ENCODE measurements around the gene CCNL1. TPM values are rescaled to one million over a fixed set of nuclear protein-coding genes. Genes with fewer than 3 reads are reported as not detected.

Gene CCNL1
- total RNA-seq, 2 experiments from 2014 or later: 117 to 124 TPM

DNA sequence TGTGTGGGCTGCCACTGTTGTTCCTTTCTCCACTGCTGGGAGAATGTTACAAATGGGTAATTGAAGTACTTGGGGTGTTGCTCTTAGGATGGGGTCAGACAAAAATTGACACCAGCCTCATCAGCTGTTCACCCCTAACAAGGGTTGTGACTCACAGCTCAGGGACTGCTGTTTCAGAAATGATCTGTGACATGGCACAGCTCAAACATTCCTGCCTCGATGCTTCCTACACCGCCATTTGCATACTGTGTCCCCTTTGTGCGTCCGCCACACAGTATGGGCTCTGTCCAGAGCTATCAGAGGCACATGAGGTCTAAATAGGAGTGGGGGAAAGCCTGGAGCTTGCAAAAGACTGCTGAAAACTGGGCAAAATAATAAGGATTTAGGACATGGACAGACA is 43.9 kb downstream of the CCNL1 start:
- CTCF ChIA-PET: interaction anchor here (1.2 to 1.8 kb wide), 2 partner anchors 10 to 27 kb away, joined by 3 to 6 read pairs; no protein-coding TSS in a partner anchor
- POLR2A ChIA-PET: no interaction called here

GRCh38 chr3:157115069-157116006 is 44.6 kb downstream of the CCNL1 start:
- CTCF ChIA-PET: interaction anchor here (1.2 to 1.8 kb wide), 2 partner anchors 10 to 26 kb away, joined by 3 to 6 read pairs; no protein-coding TSS in a partner anchor
- POLR2A ChIA-PET: no interaction called here

GRCh38 chr3:157113832-157114505 is 46.0 kb downstream of the CCNL1 start:
- ChIA-PET POLR2A (no interaction called here), CTCF (interaction anchor here (1.9 kb wide), 1 partner anchor 9 kb away, joined by 5 read pairs; no protein-coding TSS in a partner anchor)

GRCh38 chr3:157112536-157112935 is 47.4 kb downstream of the CCNL1 start:
- POLR2A ChIA-PET: interaction anchor here (1.3 kb wide), 1 partner anchor 23 kb away, joined by 3 read pairs; no protein-coding TSS in a partner anchor
- CTCF ChIA-PET: interaction anchor here (0.9 to 1.9 kb wide), 3 partner anchors 9 to 15 kb away, joined by 3 to 5 read pairs (median 3); no protein-coding TSS in a partner anchor

DNA sequence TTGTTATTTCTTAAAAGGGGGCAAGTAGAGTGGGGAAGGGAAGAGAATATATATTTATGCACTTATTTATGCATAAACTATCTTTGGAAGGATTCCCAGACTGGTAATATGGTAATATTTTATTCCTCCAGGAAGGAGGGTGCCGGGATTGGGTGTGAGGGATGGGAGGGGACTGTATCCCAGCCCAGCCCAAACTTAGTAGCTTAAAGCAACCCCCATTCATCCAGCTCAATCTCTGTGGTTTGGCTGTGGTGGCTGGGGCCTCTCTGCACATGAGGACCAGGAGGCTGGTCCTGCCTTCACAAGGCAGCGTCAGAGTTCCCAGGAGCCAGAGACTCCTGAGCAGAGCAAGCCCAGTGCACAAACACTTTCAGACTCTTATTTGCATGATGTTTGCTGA is 48.4 kb downstream of the CCNL1 start:
- ChIA-PET CTCF (no interaction called here), POLR2A (interaction anchor here (1.3 kb wide), 1 partner anchor 22 kb away, joined by 3 read pairs; no protein-coding TSS in a partner anchor)

DNA sequence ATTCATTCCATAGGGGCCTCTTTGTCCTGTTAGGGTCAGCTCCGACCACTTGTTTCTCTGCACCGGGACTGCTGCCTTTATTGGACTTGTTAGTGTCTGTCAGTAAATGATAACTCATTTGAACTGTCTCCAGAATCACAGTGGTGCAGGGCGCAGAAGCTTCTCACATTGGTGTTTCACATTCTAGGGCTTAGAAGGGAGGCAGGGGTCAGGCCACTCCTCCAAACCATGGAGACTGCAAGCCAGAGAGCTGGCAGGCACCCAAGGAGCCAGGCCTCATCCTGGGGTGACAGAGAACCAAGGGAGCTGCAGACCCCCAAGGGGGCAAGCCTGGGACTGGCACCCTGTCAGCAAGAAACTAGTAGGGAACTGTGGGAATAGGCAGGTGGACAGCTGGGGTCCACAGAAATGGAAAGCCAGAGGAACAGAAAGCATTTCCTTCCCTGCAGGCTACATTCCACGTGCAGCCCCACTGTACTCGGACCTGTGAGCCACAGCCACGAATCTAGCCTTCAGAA is 49.1 kb downstream of the CCNL1 start:
- ChIA-PET POLR2A (interaction anchor here (0.6 to 1.3 kb wide), 2 partner anchors 22 kb away, joined by 3 to 6 read pairs; no protein-coding TSS in a partner anchor), CTCF (interaction anchor here (0.8 kb wide), 1 partner anchor 29 kb away, joined by 4 read pairs; no protein-coding TSS in a partner anchor)

GRCh38 chr3:157109267-157110141 is 50.4 kb downstream of the CCNL1 start:
- CTCF ChIA-PET: interaction anchor here (0.5 to 0.7 kb wide), 2 partner anchors 16 to 927 kb away, joined by 3 read pairs; no protein-coding TSS in a partner anchor
- POLR2A ChIA-PET: no interaction called here

GRCh38 chr3:157107644-157108133 is 52.3 kb downstream of the CCNL1 start:
- POLR2A ChIA-PET: no interaction called here
- CTCF ChIA-PET: no interaction called here

GRCh38 chr3:157107037-157107436 is 52.9 kb downstream of the CCNL1 start:
- POLR2A ChIA-PET: no interaction called here

GRCh38 chr3:157104928-157105652 is 54.9 kb downstream of the CCNL1 start:
- ChIA-PET CTCF (interaction anchor here (1.3 to 1.5 kb wide), 2 partner anchors 23 to 25 kb away, joined by 5 read pairs; no protein-coding TSS in a partner anchor), POLR2A (no interaction called here)

More at GRCh38 chr3:157107037-157107436, 52.9 kb downstream of the CCNL1 start:
- CTCF ChIA-PET: no interaction called here

DNA sequence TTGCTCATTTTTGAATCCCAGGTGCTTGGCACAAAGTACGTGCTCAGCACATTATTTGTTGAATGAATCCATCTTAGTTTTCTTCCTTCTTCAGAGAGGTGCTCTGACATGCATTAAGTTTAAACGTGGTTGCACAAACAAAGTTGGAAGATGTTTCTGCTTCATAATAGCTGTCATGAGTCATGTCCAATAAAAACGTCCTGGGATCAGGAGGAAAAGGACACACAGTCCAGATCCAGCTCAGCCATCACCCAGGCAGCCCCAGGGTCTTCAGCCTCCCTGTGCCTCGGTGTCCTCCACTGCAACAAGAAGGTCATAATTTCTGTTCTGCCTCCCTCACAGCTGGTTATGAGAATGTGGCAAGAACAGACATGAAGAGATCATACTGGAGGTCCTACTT is 55.4 kb downstream of the CCNL1 start:
- ChIA-PET POLR2A (no interaction called here), CTCF (interaction anchor here (1.5 kb wide), 1 partner anchor 33 kb away, joined by 5 read pairs; no protein-coding TSS in a partner anchor)

DNA sequence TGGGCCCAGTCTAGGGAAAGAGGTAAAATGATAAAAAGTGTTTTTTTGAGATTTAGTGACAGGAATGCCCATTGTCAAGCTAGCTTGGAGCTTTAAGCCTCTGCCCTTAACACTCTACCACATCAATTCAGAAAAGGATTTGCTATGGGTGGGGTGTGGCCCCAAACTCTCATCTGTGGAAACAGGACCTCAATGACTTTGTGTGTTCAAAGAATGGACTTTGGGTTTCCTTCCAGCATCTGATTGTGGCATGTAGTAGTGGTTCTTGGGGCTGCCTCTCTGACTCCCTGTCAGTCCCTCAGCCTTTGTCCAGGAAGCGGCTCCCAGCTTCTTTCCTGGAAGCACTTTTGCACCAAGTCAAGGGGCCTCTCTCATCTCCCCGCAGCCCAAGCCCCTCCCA is 56.1 kb downstream of the CCNL1 start:
- ChIA-PET POLR2A (interaction anchor here (1.7 kb wide), 1 partner anchor 15 kb away, joined by 6 read pairs; no protein-coding TSS in a partner anchor), CTCF (interaction anchor here (0.7 to 7.1 kb wide), 4 partner anchors 8 to 36 kb away, joined by 3 to 37 read pairs (median 4); no protein-coding TSS in a partner anchor)

DNA sequence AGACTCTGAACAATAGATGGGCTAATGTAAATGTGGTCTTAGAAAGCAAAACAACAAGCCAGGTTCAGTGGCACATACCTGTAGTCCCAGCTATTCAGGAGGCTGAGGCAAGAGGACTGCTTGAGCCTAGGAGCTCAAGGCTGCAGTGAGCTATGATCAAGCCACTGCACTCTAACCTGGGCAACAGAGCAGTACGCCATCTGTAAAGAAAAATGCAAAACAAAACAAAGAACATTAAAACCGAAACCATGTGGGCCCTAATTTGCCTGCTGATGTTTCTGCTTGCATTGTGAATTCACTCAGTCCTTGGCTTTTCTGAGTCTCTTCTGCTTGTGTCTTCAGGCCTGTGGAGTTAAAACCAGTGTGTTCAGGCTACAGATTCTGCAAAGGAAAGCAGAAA is 56.7 kb downstream of the CCNL1 start:
- ChIA-PET CTCF (interaction anchor here (0.6 to 7.1 kb wide), 6 partner anchors 9 to 428 kb away, joined by 3 to 37 read pairs (median 3); no protein-coding TSS in a partner anchor), POLR2A (interaction anchor here (1.7 kb wide), 1 partner anchor 14 kb away, joined by 6 read pairs; no protein-coding TSS in a partner anchor)

- POLR2A ChIA-PET: interaction anchor here (1.7 kb wide), 1 partner anchor 14 kb away, joined by 6 read pairs; no protein-coding TSS in a partner anchor
- CTCF ChIA-PET: interaction anchor here (0.6 to 7.1 kb wide), 4 partner anchors 10 to 427 kb away, joined by 3 to 37 read pairs (median 3); no protein-coding TSS in a partner anchor
Measured at GRCh38 chr3:157102595-157102994, 57.4 kb downstream of the CCNL1 start.

DNA sequence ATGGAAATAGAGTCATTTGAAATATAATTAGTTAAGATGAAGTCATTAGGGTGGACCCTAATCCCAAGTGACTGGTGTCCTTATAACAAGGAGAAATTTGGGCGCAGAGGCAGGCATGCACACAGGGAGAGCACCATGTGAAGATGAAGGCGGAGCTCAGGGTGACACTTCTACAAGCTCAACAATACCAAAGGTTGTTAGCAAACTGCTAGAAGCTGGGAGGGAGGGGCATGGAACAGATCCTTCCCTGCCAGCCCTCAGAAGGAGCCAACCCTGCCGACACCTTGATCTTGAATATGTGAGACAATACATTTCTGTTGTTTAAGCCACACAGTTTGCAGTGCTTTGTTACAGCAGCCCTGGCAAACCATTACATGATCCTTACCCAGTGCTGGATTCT is 57.8 kb downstream of the CCNL1 start:
- ChIA-PET CTCF (interaction anchor here (1.0 to 7.1 kb wide), 2 partner anchors 12 to 36 kb away, joined by 3 to 37 read pairs; no protein-coding TSS in a partner anchor), POLR2A (no interaction called here)

- ChIA-PET POLR2A (no interaction called here), CTCF (interaction anchor here (1.0 to 7.1 kb wide), 2 partner anchors 11 to 37 kb away, joined by 3 to 37 read pairs; no protein-coding TSS in a partner anchor)
Measured at GRCh38 chr3:157101486-157101885, 58.5 kb downstream of the CCNL1 start.

Measured in activated CD8-positive, alpha-beta memory T cell treated with anti-CD3 and anti-CD28 coated beads for 36 hours (primary cell).